Activated naive CD4-positive, alpha-beta T cell treated with anti-CD3 and anti-CD28 coated beads, Interleukin-2, amount 10 ng/mL, durations not matched to agents 7 days and 5 days (primary cell): ENCODE results near the gene RFFL.

Experiments
- CTCF ChIA-PET: fragments of 350-600 bp; sonication (Branson Sonifier 250); formaldehyde crosslinking; loops from one replicate; lab custom pipeline; 2021; ENCODE audit warnings: antibody characterized with exemption; lab: Charles Lee
- DNase-seq: peaks from one replicate; pipeline ENCODE4 v3.0.0-alpha.2; 2020
- H3K27ac Mint-ChIP-seq: one replicate; pipeline ENCODE4 v1.8.0; 2021; ENCODE audit warnings: mild to moderate bottlenecking, moderate library complexity, mixed read lengths
- H3K27me3 Mint-ChIP-seq: one replicate; pipeline ENCODE4 v1.8.0; 2021; ENCODE audit warnings: mild to moderate bottlenecking, mixed read lengths
- H3K36me3 Mint-ChIP-seq: one replicate; pipeline ENCODE4 v1.8.0; 2021; ENCODE audit warnings: mixed read lengths
- H3K4me1 Mint-ChIP-seq: one replicate; pipeline ENCODE4 v1.8.0; 2021; ENCODE audit warnings: mixed read lengths
- H3K4me3 Mint-ChIP-seq: one replicate; pipeline ENCODE4 v1.8.0; 2021; ENCODE audit warnings: mild to moderate bottlenecking, moderate library complexity, mixed read lengths
- H3K9me3 Mint-ChIP-seq: one replicate; pipeline ENCODE4 v1.8.0; 2021; ENCODE audit warnings: mixed read lengths

The RFFL gene

GRCh38 chr17:35022536-35023063 is 40.9 kb downstream of the RFFL start:
- CTCF ChIA-PET: interaction anchor here (0.7 to 2.9 kb wide), 13 partner anchors 10 to 97 kb away, joined by 3 to 20 read pairs (median 4); partner anchors contain the start of genes RAD51D and RFFL
- peaks cover 42% of the 10 kb centered on the region for H3K4me1 Mint-ChIP-seq
- no peaks in the 10 kb centered on the region for H3K27me3 Mint-ChIP-seq
- DNase-seq: peak; percentile 81
- peak overlapping the region; percentile 53 for H3K4me3 Mint-ChIP-seq
- H3K36me3 Mint-ChIP-seq: peaks cover 31% of the 10 kb centered on the region
- no peaks in the 10 kb centered on the region for H3K9me3 Mint-ChIP-seq
- peak overlapping the region; percentile 96 for H3K27ac Mint-ChIP-seq

GRCh38 chr17:35021520-35022380 is 41.8 kb downstream of the RFFL start:
- no peak for DNase-seq
- Mint-ChIP-seq H3K4me3 (no peak overlapping the region), H3K27me3 (no peaks in the 10 kb centered on the region), H3K27ac (peak overlapping the region; percentile 96), H3K4me1 (peaks cover 42% of the 10 kb centered on the region), H3K36me3 (peaks cover 36% of the 10 kb centered on the region), H3K9me3 (no peaks in the 10 kb centered on the region)
- CTCF ChIA-PET: interaction anchor here (0.9 to 2.9 kb wide), 8 partner anchors 9 to 98 kb away, joined by 3 to 20 read pairs (median 6); partner anchors contain the start of genes RAD51D and RFFL

- Mint-ChIP-seq H3K27ac (no peak overlapping the region), H3K4me3 (no peak overlapping the region), H3K27me3 (no peaks in the 10 kb centered on the region), H3K36me3 (peaks cover 40% of the 10 kb centered on the region), H3K4me1 (peaks cover 37% of the 10 kb centered on the region), H3K9me3 (no peaks in the 10 kb centered on the region)
- DNase-seq: no peak
- CTCF ChIA-PET: interaction anchor here (1.2 kb wide), 1 partner anchor 99 kb away, joined by 6 read pairs; no protein-coding TSS in a partner anchor
These were observed 43.9 kb downstream of the RFFL start for GRCh38 chr17:35019386-35020179.

- H3K9me3 Mint-ChIP-seq: no peaks in the 10 kb centered on the region
- DNase-seq: no peak
- H3K4me1 Mint-ChIP-seq: peaks cover 29% of the 10 kb centered on the region
- H3K36me3 Mint-ChIP-seq: peaks cover 42% of the 10 kb centered on the region
- no peaks in the 10 kb centered on the region for H3K27me3 Mint-ChIP-seq
- CTCF ChIA-PET: interaction anchor here (0.7 kb wide), 1 partner anchor 71 kb away, joined by 3 read pairs; no protein-coding TSS in a partner anchor
- no peak overlapping the region for H3K4me3 Mint-ChIP-seq
- H3K27ac Mint-ChIP-seq: no peak overlapping the region
These were observed 44.7 kb downstream of the RFFL start for GRCh38 chr17:35018814-35019213.

- Mint-ChIP-seq H3K4me1 (peaks cover 11% of the 10 kb centered on the region), H3K4me3 (no peak overlapping the region), H3K27ac (no peak overlapping the region), H3K27me3 (no peaks in the 10 kb centered on the region), H3K9me3 (no peaks in the 10 kb centered on the region), H3K36me3 (peaks cover 46% of the 10 kb centered on the region)
- CTCF ChIA-PET: no interaction called here
- DNase-seq: no peak
These were observed 46.5 kb downstream of the RFFL start for GRCh38 chr17:35017021-35017420.

- Mint-ChIP-seq H3K27me3 (no peaks in the 10 kb centered on the region), H3K4me1 (peaks cover 5% of the 10 kb centered on the region), H3K36me3 (peaks cover 50% of the 10 kb centered on the region), H3K27ac (no peak overlapping the region), H3K4me3 (no peak overlapping the region), H3K9me3 (no peaks in the 10 kb centered on the region)
- CTCF ChIA-PET: no interaction called here
- DNase-seq: no peak
These were observed 47.1 kb downstream of the RFFL start for GRCh38 chr17:35016369-35016768.

GRCh38 chr17:35011671-35012216 is 51.8 kb downstream of the RFFL start:
- Mint-ChIP-seq H3K4me1 (no peaks in the 10 kb centered on the region), H3K27ac (no peak overlapping the region), H3K9me3 (no peaks in the 10 kb centered on the region)

GRCh38 chr17:35010093-35010492 is 53.4 kb downstream of the RFFL start:
- Mint-ChIP-seq H3K36me3 (peaks cover 41% of the 10 kb centered on the region), H3K9me3 (no peaks in the 10 kb centered on the region), H3K4me1 (no peaks in the 10 kb centered on the region), H3K27me3 (no peaks in the 10 kb centered on the region), H3K4me3 (no peak overlapping the region), H3K27ac (no peak overlapping the region)
- CTCF ChIA-PET: interaction anchor here (1.5 kb wide), 1 partner anchor 11 kb away, joined by 4 read pairs; no protein-coding TSS in a partner anchor
- no peak for DNase-seq

More at GRCh38 chr17:35011671-35012216, 51.8 kb downstream of the RFFL start:
- CTCF ChIA-PET: interaction anchor here (2.7 kb wide), 1 partner anchor 11 kb away, joined by 9 read pairs; no protein-coding TSS in a partner anchor
- no peak overlapping the region for H3K4me3 Mint-ChIP-seq
- H3K27me3 Mint-ChIP-seq: no peaks in the 10 kb centered on the region
- H3K36me3 Mint-ChIP-seq: peaks cover 55% of the 10 kb centered on the region
- DNase-seq: no peak

- Mint-ChIP-seq H3K36me3 (peaks cover 30% of the 10 kb centered on the region), H3K27me3 (no peaks in the 10 kb centered on the region), H3K4me3 (no peak overlapping the region), H3K9me3 (no peaks in the 10 kb centered on the region), H3K4me1 (no peaks in the 10 kb centered on the region), H3K27ac (no peak overlapping the region)
- CTCF ChIA-PET: no interaction called here
- no peak for DNase-seq
These were observed 56.5 kb downstream of the RFFL start for GRCh38 chr17:35006961-35007360.

- Mint-ChIP-seq H3K4me1 (no peaks in the 10 kb centered on the region), H3K36me3 (peaks cover 29% of the 10 kb centered on the region), H3K27me3 (no peaks in the 10 kb centered on the region), H3K27ac (no peak overlapping the region), H3K4me3 (no peak overlapping the region), H3K9me3 (no peaks in the 10 kb centered on the region)
- no peak for DNase-seq
- CTCF ChIA-PET: interaction anchor here (0.8 kb wide), 1 partner anchor 57 kb away, joined by 3 read pairs; the partner anchor contains the start of gene RFFL
These were observed 57.2 kb downstream of the RFFL start for GRCh38 chr17:35006345-35006744.

- no peak overlapping the region for H3K27ac Mint-ChIP-seq
- no peaks in the 10 kb centered on the region for H3K4me1 Mint-ChIP-seq
- peaks cover 15% of the 10 kb centered on the region for H3K36me3 Mint-ChIP-seq
- H3K9me3 Mint-ChIP-seq: no peaks in the 10 kb centered on the region
- no peaks in the 10 kb centered on the region for H3K27me3 Mint-ChIP-seq
- CTCF ChIA-PET: interaction anchor here (1.5 kb wide), 1 partner anchor 86 kb away, joined by 3 read pairs; no protein-coding TSS in a partner anchor
- H3K4me3 Mint-ChIP-seq: no peak overlapping the region
- DNase-seq: no peak
These were observed 59.7 kb downstream of the RFFL start for GRCh38 chr17:35003778-35004177.

GRCh38 chr17:35002876-35003551 is 60.5 kb downstream of the RFFL start:
- no peak for DNase-seq
- Mint-ChIP-seq H3K36me3 (peaks cover 16% of the 10 kb centered on the region), H3K9me3 (no peaks in the 10 kb centered on the region), H3K27me3 (no peaks in the 10 kb centered on the region), H3K27ac (no peak overlapping the region), H3K4me3 (no peak overlapping the region), H3K4me1 (peaks cover 5% of the 10 kb centered on the region)
- CTCF ChIA-PET: interaction anchor here (0.7 to 1.9 kb wide), 4 partner anchors 20 to 87 kb away, joined by 3 to 7 read pairs (median 4); partner anchors contain the start of gene RFFL

- Mint-ChIP-seq H3K9me3 (no peaks in the 10 kb centered on the region), H3K4me1 (peaks cover 5% of the 10 kb centered on the region), H3K36me3 (peaks cover 9% of the 10 kb centered on the region), H3K4me3 (no peak overlapping the region), H3K27ac (no peak overlapping the region), H3K27me3 (no peaks in the 10 kb centered on the region)
- CTCF ChIA-PET: interaction anchor here (1.1 to 1.9 kb wide), 3 partner anchors 62 to 459 kb away, joined by 3 to 7 read pairs (median 5); partner anchors contain the start of gene RFFL
- DNase-seq: no peak
These were observed 62.0 kb downstream of the RFFL start for GRCh38 chr17:35001549-35001948.
